22Rv1 (cell line): ENCODE results near the gene RGP1.

Source experiments
- H3K27ac ChIP-seq: fragments of 450-650 bp; 2 replicates; pipeline ENCODE4 v1.5.1; 2017
- CTCF ChIP-seq: fragments of 450-650 bp; IDR thresholded peaks from 2 replicates; pipeline ENCODE4 v1.5.1; 2017; ENCODE audit warnings: mild to moderate bottlenecking
- ZFX ChIP-seq: fragments of 450-650 bp; IDR thresholded peaks from 2 replicates; pipeline ENCODE4 v1.6.1; 2017; ENCODE audit warnings: antibody characterized with exemption, borderline replicate concordance

Gene RGP1

GRCh38 chr9:35729700-35730485 lies 19.2 kb upstream of the RGP1 start:
- TF ChIP-seq ZFX (no peak), CTCF (peak; percentile 68)
- no peak overlapping the region for H3K27ac ChIP-seq

- TF ChIP-seq CTCF: no peak
- no peak for TF ChIP-seq ZFX
- peak overlapping the region; percentile 94; the same call in 1 of the 2 replicates for H3K27ac ChIP-seq
Measured at GRCh38 chr9:35730486-35730854, 18.6 kb upstream of the RGP1 start.

GRCh38 chr9:35731415-35732184 lies 17.5 kb upstream of the RGP1 start:
- TF ChIP-seq CTCF (no peak), ZFX (no peak)
- peak overlapping the region; percentile 94 for H3K27ac ChIP-seq

- peak; percentile 41 for TF ChIP-seq CTCF
- no peak for TF ChIP-seq ZFX
- peak within 1 kb of the TSS; percentile 94 for H3K27ac ChIP-seq
Measured at GRCh38 chr9:35732185-35732799, 16.8 kb upstream of the RGP1 start, which contains the start of the genes CREB3 and TLN1. CREB3 (plus strand) TSS chr9:35732666; CDS start chr9:35732773, 107 bp downstream. TLN1 (minus strand) TSS chr9:35732195; CDS start chr9:35725694, 6,501 bp downstream.

- TF ChIP-seq CTCF: peak; percentile 43
- no peak for TF ChIP-seq ZFX
- peak overlapping the region; percentile 94 for H3K27ac ChIP-seq
Measured at GRCh38 chr9:35732800-35733541, 16.1 kb upstream of the RGP1 start.

- peak overlapping the region; percentile 94 for H3K27ac ChIP-seq
- TF ChIP-seq ZFX (no peak), CTCF (no peak)
Measured at GRCh38 chr9:35734096-35734495, 15.0 kb upstream of the RGP1 start.
